ENCODE data around the gene METTL26.

DNA sequence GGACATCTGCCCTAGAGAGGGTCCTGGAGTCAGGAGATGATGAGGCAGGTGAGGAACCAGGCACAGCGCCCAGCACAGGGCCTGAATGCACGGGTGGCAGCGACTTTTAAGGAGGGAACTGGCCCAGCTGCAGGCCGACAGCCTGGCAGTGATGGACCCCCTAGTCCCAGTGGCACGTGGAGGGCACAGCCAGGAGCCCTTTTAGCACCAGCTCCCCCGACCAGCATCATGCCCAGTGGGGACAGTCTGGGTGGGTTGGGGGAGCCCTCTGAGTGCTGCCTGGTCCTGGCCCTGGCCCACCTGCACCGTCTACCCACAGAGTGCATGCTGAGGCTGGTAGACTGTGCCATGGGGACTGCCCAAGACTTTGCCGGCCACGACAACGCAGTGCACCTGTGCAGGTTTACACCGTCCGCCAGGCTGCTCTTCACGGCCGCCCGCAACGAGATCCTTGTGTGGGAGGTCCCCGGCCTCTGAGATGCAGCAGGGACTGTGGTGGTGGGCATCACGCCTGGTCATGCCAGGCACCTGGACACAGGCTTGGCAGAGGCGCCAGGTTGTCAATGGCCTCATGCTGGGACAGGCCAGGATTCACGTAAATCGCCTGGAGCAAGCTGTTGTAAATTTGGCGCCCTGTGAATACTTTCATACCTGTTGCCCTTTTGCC, 31.1 kb upstream of the METTL26 start:
- TF ChIP-seq EZH2 (IDR thresholded peaks at IDR 0.05) (no peak), POLR2AphosphoS5 (IDR thresholded peaks at IDR 0.05; ENCODE audit: borderline replicate concordance, low read depth, low read length) (no peak), FOXP2 (optimal IDR thresholded peaks at IDR 0.05; ENCODE audit: control extremely low read depth, extremely low read length, insufficient read depth) (no peak)
